ENCODE data around the gene FLNA. TPM values are rescaled to one million over a fixed set of nuclear protein-coding genes. Genes with fewer than 3 reads are reported as not detected.

FLNA gene
- total and polyA plus RNA-seq, 10 of the 15 experiments (the other 5 are each of a cell fraction or from before 2014, with no cell fraction given), result 5.1 to 643 (median 171) TPM

- peaks cover 10 to 12% of the 10 kb centered on the region in 2 experiments for H3K36me3 ChIP-seq (ENCODE audit: control insufficient read depth in 2 of 2, insufficient read depth in 2 of 2, low read length in 1 of 2)
- 28% methylated on average over 69 of the region's 69 CpGs for WGBS (ENCODE audit: insufficient coverage, insufficient replicate concordance, low lambda C conversion rate, missing lambda C conversion rate)
- H3K9ac ChIP-seq (ENCODE audit: control insufficient read depth, insufficient read depth, low read length), result peak within 1 kb of the TSS; percentile 99
- H4K20me1 ChIP-seq (ENCODE audit: control insufficient read depth, insufficient read depth), result peaks cover 5% of the 10 kb centered on the region; the same call in 1 of the 2 replicates
- H2AFZ ChIP-seq (ENCODE audit: control insufficient read depth, low read depth, low read length), result peak within 1 kb of the TSS; percentile 51
- TSS peak; percentile 85 for BruUV-seq (replicated peaks)
- H3K79me2 ChIP-seq (ENCODE audit: control insufficient read depth, insufficient read depth, low read length), result peaks cover 29% of the 10 kb centered on the region
- H3K9me3 ChIP-seq (replicated peaks; ENCODE audit: control insufficient read depth, insufficient read depth, low read length), result no peaks in the 10 kb centered on the region; the same call in 2 of the 3 replicates
- POLR2A ChIA-PET, result interaction anchor here (1.0 to 3.8 kb wide), 11 partner anchors 11 to 130 kb away, joined by 3 to 22 read pairs (median 3); partner anchors contain the start of genes ATP6AP1, DNASE1L1, EMD and FAM3A
- peak; percentile 90 for DNase-seq (ENCODE audit: low read depth, low spot score)
- SMC1A ChIA-PET (ENCODE audit: uncharacterized antibody, unreplicated experiment), result interaction anchor here (0.6 to 2.5 kb wide), 4 partner anchors 24 to 301 kb away, joined by 3 to 7 read pairs (median 6); partner anchors contain the start of gene FLNA
- RAD21 ChIA-PET (ENCODE audit: unreplicated experiment), result interaction anchor here (1.0 to 2.1 kb wide), 6 partner anchors 13 to 129 kb away, joined by 3 to 7 read pairs (median 4); partner anchors contain the start of genes ATP6AP1 and SLC10A3
- intact Hi-C loops (cut with micrococcal nuclease; ENCODE audit: unreplicated experiment), result loop anchor here (5.0 kb wide), 1 partner anchor 39 kb away; the partner anchor contains the start of gene GDI1
- H3K27ac ChIP-seq (ENCODE audit: control insufficient read depth, insufficient read depth), result peak within 1 kb of the TSS; percentile 97
- H3K4me2 ChIP-seq (ENCODE audit: control insufficient read depth, insufficient read depth), result peak within 1 kb of the TSS; percentile 82
- peak within 1 kb of the TSS; percentile 73 for H3K4me3 ChIP-seq
- CTCF ChIA-PET, result interaction anchor here (1.4 to 3.0 kb wide), 4 partner anchors 13 to 128 kb away, joined by 5 to 23 read pairs (median 10); partner anchors contain the start of gene TAFAZZIN
- H3K4me1 ChIP-seq (ENCODE audit: control insufficient read depth, insufficient read depth, low read length), result peaks cover 3% of the 10 kb centered on the region; the same call in 1 of the 2 replicates
- in situ Hi-C loops (cut with MboI), result no loop called here
- peak; percentile 78 for ATAC-seq
- no peaks in the 10 kb centered on the region for H3K27me3 ChIP-seq (replicated peaks in 1 of 2; ENCODE audit: control insufficient read depth in 2 of 2, insufficient read depth in 2 of 2, low read length in 1 of 2)
- no peak for FAIRE-seq
- TF ChIP-seq ZBED1 (IDR thresholded peaks at IDR 0.05; ENCODE audit: borderline replicate concordance) (peak; percentile 83; the same call in 1 of the 2 replicates), POLR2A (IDR thresholded peaks at IDR 0.05; ENCODE audit: low read depth, low read length) (peak; percentile 99), BCL11A (IDR thresholded peaks at IDR 0.05; ENCODE audit: low read depth, low read length) (no peak), BHLHE40 (IDR thresholded peaks at IDR 0.05; ENCODE audit: borderline replicate concordance in 1 of 2, low read depth in 2 of 2, low read length in 1 of 2) (peak; percentile 4; a peak in 1 of 4 replicates), KLF5 (IDR thresholded peaks at IDR 0.05; ENCODE audit: partially characterized antibody) (no peak), NKRF (conservative IDR thresholded peaks at IDR 0.05) (peak; percentile 27; the same call in 1 of the 2 replicates), PBX3 (IDR thresholded peaks at IDR 0.05; ENCODE audit: insufficient replicate concordance, low read depth, low read length) (no peak), TARDBP (IDR thresholded peaks at IDR 0.05; ENCODE audit: borderline replicate concordance) (no peak), FOS (IDR thresholded peaks at IDR 0.05; ENCODE audit: borderline replicate concordance, extremely low read depth, insufficient read length) (no peak), ELK1 (IDR thresholded peaks at IDR 0.05; ENCODE audit: low read depth, low read length) (peak; percentile 95), BCL3 (IDR thresholded peaks at IDR 0.05; ENCODE audit: borderline replicate concordance, insufficient read depth, low read depth, low read length, poor library complexity, severe bottlenecking) (no peak), NFYB (IDR thresholded peaks at IDR 0.05; ENCODE audit: insufficient read depth, low read depth, low read length) (0 out of 2 replicates have a peak, but pooled peaks have one; percentile 34), IKZF1 (conservative IDR thresholded peaks at IDR 0.05) (peak; percentile 79), MLLT1 (IDR thresholded peaks at IDR 0.05) (peak; percentile 86)
These were observed 23.6 kb upstream of the FLNA start, which contains the start of gene RPL10 for GRCh38 chrX:154397888-154398667. RPL10 (plus strand) TSS chrX:154398377; CDS start chrX:154398520, 143 bp downstream.

All from GM12878 (cell line).